GM23338 (cell line): ENCODE data around the gene FKTN. TPM values are rescaled to one million over a fixed set of nuclear protein-coding genes. Genes with fewer than 3 reads are reported as not detected.

ENCODE experiments used
- ATAC-seq: fragments of 200-7000 bp; cut with Tn5 transposase; 3 replicates; pipeline ENCODE4 v1.9.1; 2020
- DNase-seq: peaks from one replicate; pipeline ENCODE4 v3.0.0-alpha.2; 2015; ENCODE audit warnings: low spot score
- H2AFZ ChIP-seq: fragments of 200-600 bp; sonication (generic); 2 replicates; pipeline ENCODE4 v1.8.0; 2016; ENCODE audit warnings: antibody characterized with exemption, mild to moderate bottlenecking, moderate library complexity
- H3F3A ChIP-seq: fragments of 200-600 bp; sonication (generic); replicated peaks from 2 replicates; pipeline ENCODE4 v1.8.0; 2017; ENCODE audit warnings: antibody characterized with exemption, mixed run types, low read depth
- H3K27ac ChIP-seq: fragments of 200-600 bp; sonication (generic); 2 replicates; pipeline ENCODE4 v1.6.1; 2016; ENCODE audit warnings: low read depth
- H3K27me3 ChIP-seq: fragments of 200-600 bp; sonication (generic); 2 replicates; pipeline ENCODE4 v1.8.0; 2016; ENCODE audit warnings: mild to moderate bottlenecking, mixed run types, moderate library complexity; ENCODE audit not compliant: insufficient read depth
- H3K36me3 ChIP-seq: fragments of 200-600 bp; sonication (generic); 2 replicates; pipeline ENCODE4 v1.8.0; 2016; ENCODE audit warnings: mild to moderate bottlenecking; ENCODE audit not compliant: insufficient read depth
- H3K4me1 ChIP-seq: fragments of 200-600 bp; sonication (generic); 2 replicates; pipeline ENCODE4 v1.8.0; 2016; ENCODE audit warnings: mild to moderate bottlenecking, moderate library complexity; ENCODE audit not compliant: insufficient read depth
- H3K4me2 ChIP-seq: fragments of 200-600 bp; sonication (generic); 2 replicates; pipeline ENCODE4 v1.7.1; 2017; ENCODE audit warnings: mixed run types
- H3K4me3 ChIP-seq: fragments of 200-600 bp; sonication (generic); 2 replicates; pipeline ENCODE4 v1.6.1; 2016; ENCODE audit warnings: mixed run types
- H3K79me2 ChIP-seq: fragments of 200-600 bp; sonication (generic); replicated peaks from 2 replicates; pipeline ENCODE4 v1.8.0; 2017; ENCODE audit warnings: mild to moderate bottlenecking; ENCODE audit not compliant: insufficient read depth
- H3K9me2 ChIP-seq: fragments of 200-600 bp; sonication (generic); 2 replicates; pipeline ENCODE4 v1.8.0; 2017; ENCODE audit not compliant: insufficient read depth
- H4K20me1 ChIP-seq: fragments of 200-600 bp; sonication (generic); replicated peaks from 2 replicates; pipeline ENCODE4 v1.8.0; 2017; ENCODE audit warnings: mild to moderate bottlenecking; ENCODE audit not compliant: insufficient read depth
- H3K27ac Mint-ChIP-seq: 2 replicates; pipeline ENCODE4 v1.8.0; 2020; ENCODE audit warnings: inconsistent platforms, mild to moderate bottlenecking, moderate library complexity, mixed read lengths
- H3K27me3 Mint-ChIP-seq: 3 replicates; pipeline ENCODE4 v1.8.0; 2022; ENCODE audit warnings: low read depth, mild to moderate bottlenecking, moderate library complexity, mixed read lengths, inconsistent platforms; ENCODE audit not compliant: insufficient read depth, poor library complexity
- H3K36me3 Mint-ChIP-seq: 3 replicates; pipeline ENCODE4 v1.8.0; 2021; ENCODE audit warnings: low read depth, mild to moderate bottlenecking, inconsistent platforms, moderate library complexity, mixed read lengths
- H3K4me1 Mint-ChIP-seq: 3 replicates; pipeline ENCODE4 v1.8.0; 2020; ENCODE audit warnings: mild to moderate bottlenecking, inconsistent platforms, mixed read lengths
- H3K4me3 Mint-ChIP-seq: 3 replicates; pipeline ENCODE4 v1.8.0; 2021; ENCODE audit warnings: moderate library complexity, mild to moderate bottlenecking, inconsistent platforms, mixed read lengths
- H3K9me3 Mint-ChIP-seq: 3 replicates; pipeline ENCODE4 v1.8.0; 2020; ENCODE audit warnings: moderate library complexity, mild to moderate bottlenecking, inconsistent platforms, mixed read lengths
- ETS1 ChIP-seq: IDR thresholded peaks from 2 replicates; pipeline ENCODE4 v1.6.1; 2016; ENCODE audit warnings: antibody characterized with exemption
- EZH2phosphoT487 ChIP-seq: fragments of 200-600 bp; sonication (generic); IDR thresholded peaks from one replicate; pipeline ENCODE4 v1.8.1; 2018; ENCODE audit warnings: antibody characterized with exemption; ENCODE audit not compliant: unreplicated experiment
- POLR2AphosphoS5 ChIP-seq: IDR thresholded peaks from 2 replicates; pipeline ENCODE4 v1.6.1; 2016; ENCODE audit warnings: antibody characterized with exemption, low read depth
- REST ChIP-seq: IDR thresholded peaks from one replicate; pipeline ENCODE4 v1.6.1; 2018; ENCODE audit warnings: antibody characterized with exemption; ENCODE audit not compliant: unreplicated experiment
- STAT1 ChIP-seq: IDR thresholded peaks from one replicate; pipeline ENCODE4 v1.6.1; 2016; ENCODE audit warnings: antibody characterized with exemption; ENCODE audit not compliant: unreplicated experiment
- ZNF114 ChIP-seq: fragments of 250-450 bp; sonication (Bioruptor Pico); IDR thresholded peaks from 2 replicates; pipeline ENCODE4 v1.5.0; 2020; ENCODE audit warnings: mild to moderate bottlenecking, moderate library complexity
- ZNF331 ChIP-seq: fragments of 250-450 bp; sonication (Bioruptor Pico); IDR thresholded peaks from 2 replicates; pipeline ENCODE4 v1.5.0; 2020; ENCODE audit warnings: low read depth, mild to moderate bottlenecking, moderate library complexity
- polyA plus RNA-seq: library from polyadenylated mRNA; unstranded; fragments of >200 nt; fragmentation: Nextera tagmentation; extraction: Ambion mirVana; gene quantifications from 2 replicates; pipeline ENCODE4 v1.2.1, GENCODE V29; 2016
- total RNA-seq: library from RNA; depleted of rRNA; stranded (reverse); fragments of >200 nt; shearing (Covaris generic); gene quantifications from 2 replicates; pipeline ENCODE4 v1.2.3, GENCODE V29; 2014

FKTN gene
- total and polyA plus RNA-seq, 2 experiments from 2014 or later = 6.8 to 9.9 TPM

GRCh38 chr9:105681724-105682123, 123.8 kb downstream of the FKTN start:
- peaks cover 2% of the 10 kb centered on the region for H3K27me3 Mint-ChIP-seq
- Histone ChIP-seq H3K9me2 (no peaks in the 10 kb centered on the region), H3K79me2 (no peaks in the 10 kb centered on the region), H3K27me3 (no peaks in the 10 kb centered on the region), H3F3A (no peaks in the 10 kb centered on the region), H2AFZ (no peak overlapping the region), H3K36me3 (no peaks in the 10 kb centered on the region), H3K27ac (no peak overlapping the region), H3K4me3 (no peak overlapping the region), H3K4me1 (0 out of 2 replicates have a peak, but pooled peaks cover 4% of the 10 kb centered on the region), H4K20me1 (no peaks in the 10 kb centered on the region; the same call in 1 of the 2 replicates), H3K4me2 (no peak overlapping the region)
- H3K4me1 Mint-ChIP-seq = peaks cover 18% of the 10 kb centered on the region
- H3K36me3 Mint-ChIP-seq = no peaks in the 10 kb centered on the region
- no peak for TF ChIP-seq ZNF114 (CRISPR knock-in tag)
- TF ChIP-seq ZNF331 = no peak
- no peak for TF ChIP-seq POLR2AphosphoS5
- TF ChIP-seq EZH2phosphoT487 = no peak
- no peak for TF ChIP-seq REST
- TF ChIP-seq STAT1 = no peak
- DNase-seq = no peak
- no peak overlapping the region for H3K4me3 Mint-ChIP-seq
- ATAC-seq = no peak
- H3K9me3 Mint-ChIP-seq = no peaks in the 10 kb centered on the region
- no peak overlapping the region for H3K27ac Mint-ChIP-seq

- Histone ChIP-seq H2AFZ (peak overlapping the region; percentile 29; the same call in 1 of the 2 replicates), H3K4me3 (no peak overlapping the region), H3K9me2 (no peaks in the 10 kb centered on the region), H3K36me3 (no peaks in the 10 kb centered on the region), H3K4me1 (0 out of 2 replicates have a peak, but pooled peaks cover 4% of the 10 kb centered on the region), H3K27ac (no peak overlapping the region), H4K20me1 (no peaks in the 10 kb centered on the region; the same call in 1 of the 2 replicates), H3K27me3 (no peaks in the 10 kb centered on the region), H3K4me2 (no peak overlapping the region), H3K79me2 (no peaks in the 10 kb centered on the region), H3F3A (no peaks in the 10 kb centered on the region)
- H3K27ac Mint-ChIP-seq = no peak overlapping the region
- no peaks in the 10 kb centered on the region for H3K36me3 Mint-ChIP-seq
- no peaks in the 10 kb centered on the region for H3K9me3 Mint-ChIP-seq
- peaks cover 3% of the 10 kb centered on the region for H3K27me3 Mint-ChIP-seq
- DNase-seq (no peak), ATAC-seq (no peak)
- H3K4me3 Mint-ChIP-seq = no peak overlapping the region
- TF ChIP-seq ETS1 = no peak
- H3K4me1 Mint-ChIP-seq = peaks cover 12% of the 10 kb centered on the region; the same call in 2 of the 3 replicates
Measured at GRCh38 chr9:105683688-105684275, 125.9 kb downstream of the FKTN start.
